GM12872 (cell line): Measurements from ENCODE around the gene CKS1B.

Experiments
- CTCF ChIP-seq: IDR thresholded peaks from 3 replicates; pipeline ENCODE4 v1.5.1; 2011; ENCODE audit warnings: low read depth, mild to moderate bottlenecking, low read length, moderate library complexity; ENCODE audit not compliant: insufficient read depth

The CKS1B gene

GRCh38 chr1:155009221-155009711 is 34.8 kb downstream of the CKS1B start:
- TF ChIP-seq CTCF = no peak

- no peak for TF ChIP-seq CTCF
These were observed 35.3 kb downstream of the CKS1B start for GRCh38 chr1:155009742-155010141.

GRCh38 chr1:155010211-155010918 is 35.9 kb downstream of the CKS1B start:
- no peak for TF ChIP-seq CTCF

DNA sequence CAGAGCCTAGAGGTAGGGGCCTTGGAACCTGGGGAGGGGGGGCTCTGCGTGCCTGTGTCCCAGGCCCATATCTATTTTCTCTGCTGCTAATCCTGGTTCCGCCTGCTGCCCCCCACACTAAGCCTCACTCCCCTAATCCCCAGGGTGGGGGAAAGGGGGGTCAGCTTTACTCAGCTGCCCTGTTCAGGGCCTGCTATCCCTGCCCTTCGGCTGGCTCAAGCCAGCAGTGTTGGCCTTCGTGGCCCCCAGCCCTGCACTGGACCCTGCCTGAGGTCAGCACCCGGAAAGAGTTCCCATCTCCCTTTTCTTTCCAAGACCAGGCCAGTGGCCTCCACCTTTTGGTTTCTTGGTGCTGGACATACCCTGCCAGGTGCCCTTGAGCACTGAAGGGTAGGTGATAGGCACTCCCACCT is 36.5 kb downstream of the CKS1B start:
- TF ChIP-seq CTCF = no peak

GRCh38 chr1:155011437-155012025 is 37.0 kb downstream of the CKS1B start:
- no peak for TF ChIP-seq CTCF

GRCh38 chr1:155012026-155012546 is 37.6 kb downstream of the CKS1B start:
- no peak for TF ChIP-seq CTCF

- TF ChIP-seq CTCF = no peak
These were observed 38.5 kb downstream of the CKS1B start for GRCh38 chr1:155012776-155013602.
